ENCODE results near the gene TSC22D2.
"Not testable (repeated sequence)": the region's sequence is repeated elsewhere in the genome, so short reads cannot be mapped to it uniquely, and the experiment has no call there.

Gene TSC22D2

GRCh38 chr3:150449169-150449721, 41.1 kb downstream of the TSC22D2 start:
- no peak for DNase-seq

DNA sequence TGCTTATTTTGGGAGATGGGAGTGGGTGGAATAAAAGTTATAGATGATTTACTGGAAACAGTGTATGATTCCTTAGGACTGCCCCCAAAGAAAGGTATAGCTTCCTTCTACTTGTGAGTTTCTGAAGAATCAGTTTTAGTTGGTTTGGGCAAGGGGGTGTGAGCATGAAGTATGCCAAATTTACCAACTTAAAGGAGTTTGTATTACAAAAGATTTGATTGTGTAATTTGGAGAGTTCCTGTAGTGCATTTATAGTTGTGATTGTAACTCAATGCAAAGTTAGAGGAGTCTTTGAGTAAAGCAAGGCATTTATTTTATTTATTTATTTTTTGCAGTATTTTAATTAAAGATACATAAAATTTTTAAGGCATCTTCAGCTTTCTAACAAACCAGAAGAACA, 42.8 kb downstream of the TSC22D2 start:
- no peak for DNase-seq

GRCh38 chr3:150451329-150452048, 43.4 kb downstream of the TSC22D2 start:
- no peak for DNase-seq

- DNase-seq: no peak
Observed at GRCh38 chr3:150453353-150453752, 45.3 kb downstream of the TSC22D2 start.

DNA sequence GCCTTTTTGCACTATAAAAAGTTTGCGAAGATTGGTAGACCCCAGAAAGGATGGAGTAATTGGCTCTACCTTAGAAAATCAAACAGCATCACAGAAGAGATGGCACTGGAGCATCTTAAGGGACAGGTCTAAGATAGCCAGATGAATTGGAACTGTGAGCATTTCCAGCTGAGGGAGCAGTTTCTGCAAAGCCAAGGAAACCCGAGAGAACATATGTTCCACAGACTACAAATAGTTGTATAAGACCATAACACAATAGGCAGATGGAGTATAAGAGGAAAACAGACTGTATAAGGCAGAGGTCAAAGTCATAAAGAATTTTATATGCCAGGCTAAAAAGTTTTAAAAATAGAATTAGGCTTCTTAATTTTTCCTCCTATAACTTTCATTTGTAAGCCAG, 46.0 kb downstream of the TSC22D2 start:
- no peak for DNase-seq

GRCh38 chr3:150454622-150455021, 46.5 kb downstream of the TSC22D2 start:
- no peak for DNase-seq

DNA sequence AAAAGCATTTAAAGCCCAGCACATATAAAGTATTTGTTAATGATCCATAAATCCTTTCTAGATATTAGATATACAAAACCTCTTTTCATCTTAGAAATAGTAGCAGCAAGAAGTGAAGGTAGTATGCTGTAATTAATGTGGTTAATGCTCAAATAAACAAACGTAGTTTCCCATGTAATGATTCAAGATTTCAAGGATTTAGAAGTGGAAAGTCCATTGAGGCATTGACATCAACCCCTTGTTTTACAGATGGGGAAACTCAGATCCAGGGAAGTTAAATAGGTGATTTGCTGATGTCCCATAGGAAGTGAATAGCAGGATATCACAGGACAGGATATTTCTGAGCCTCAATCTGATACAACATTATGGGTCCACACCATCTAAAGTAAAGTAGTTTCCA, 47.2 kb downstream of the TSC22D2 start:
- no peak for DNase-seq

DNA sequence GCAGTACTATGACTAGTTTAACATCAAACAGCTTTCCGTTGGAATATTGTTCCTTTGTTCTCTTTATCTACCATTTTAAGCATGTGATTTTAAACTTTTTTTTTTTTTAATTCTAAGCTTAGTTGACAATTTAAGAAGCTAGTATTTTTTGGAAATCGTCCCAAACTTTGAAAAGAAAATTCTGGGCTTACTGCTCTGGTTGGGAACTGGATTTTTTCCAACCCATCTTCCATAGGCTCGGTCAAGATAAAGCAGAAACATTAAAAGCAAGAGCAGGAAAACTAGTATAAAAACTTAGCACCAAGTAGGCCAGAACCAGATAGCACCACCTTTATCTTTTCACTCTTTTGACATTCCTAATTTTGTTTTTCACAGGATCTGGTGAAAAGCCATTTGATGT, 49.9 kb downstream of the TSC22D2 start:
- DNase-seq: no peak

GRCh38 chr3:150460484-150460883, 52.4 kb downstream of the TSC22D2 start:
- DNase-seq: no peak

- no peak for DNase-seq
Observed at GRCh38 chr3:150461399-150461798, 53.3 kb downstream of the TSC22D2 start.

GRCh38 chr3:150462108-150462507, 54.0 kb downstream of the TSC22D2 start:
- DNase-seq: no peak

DNA sequence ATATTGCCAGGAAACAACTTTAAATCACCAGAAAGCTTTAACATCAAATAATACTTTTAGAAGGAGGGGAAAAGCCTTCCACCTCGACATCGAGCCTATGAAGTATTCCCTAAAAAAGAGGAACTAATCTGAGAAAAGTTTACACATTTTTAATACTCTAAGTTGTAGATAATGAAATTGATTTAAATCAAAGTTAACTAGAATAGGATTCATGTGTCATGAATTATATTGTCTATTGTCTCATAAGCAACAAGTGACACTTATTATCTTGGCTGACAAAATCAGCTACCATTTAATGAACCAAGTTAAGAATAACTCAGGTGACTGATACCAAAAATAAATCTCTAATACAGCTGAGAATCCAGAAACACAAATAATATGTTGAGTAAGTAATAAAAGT, 56.6 kb downstream of the TSC22D2 start:
- DNase-seq: no peak

DNA sequence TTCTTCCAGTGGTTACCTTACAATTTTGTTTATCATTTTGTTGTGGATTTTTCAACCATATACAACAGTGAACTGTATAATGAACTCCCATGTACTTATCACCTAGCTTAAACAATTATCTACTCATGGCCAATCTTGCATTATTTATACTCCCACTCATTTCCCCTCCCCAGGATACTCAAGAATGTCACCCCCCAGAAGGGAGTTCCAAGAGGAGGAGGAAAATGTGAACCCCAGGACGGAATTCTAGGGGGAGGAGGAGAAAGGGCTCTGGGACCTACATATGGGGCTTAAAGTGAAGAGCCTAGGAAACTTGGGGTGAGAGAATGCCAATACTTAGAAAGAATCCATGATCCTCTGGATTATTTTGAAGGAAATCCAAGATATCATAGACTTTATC, 59.3 kb downstream of the TSC22D2 start:
- DNase-seq: no peak

- no peak for DNase-seq
Observed at GRCh38 chr3:150469031-150469930, 61.2 kb downstream of the TSC22D2 start.

- DNase-seq: no peak
Observed at GRCh38 chr3:150469931-150470740, 62.0 kb downstream of the TSC22D2 start.

- no peak for DNase-seq
Observed at GRCh38 chr3:150472421-150472820, 64.3 kb downstream of the TSC22D2 start.

GRCh38 chr3:150473161-150473560, 65.1 kb downstream of the TSC22D2 start:
- not testable (repeated sequence) for DNase-seq

- DNase-seq: no peak
Observed at GRCh38 chr3:150479370-150479769, 71.3 kb downstream of the TSC22D2 start.

GRCh38 chr3:150480877-150481276, 72.8 kb downstream of the TSC22D2 start:
- no peak for DNase-seq

- DNase-seq: no peak
Observed at GRCh38 chr3:150483226-150483625, 75.1 kb downstream of the TSC22D2 start.

DNA sequence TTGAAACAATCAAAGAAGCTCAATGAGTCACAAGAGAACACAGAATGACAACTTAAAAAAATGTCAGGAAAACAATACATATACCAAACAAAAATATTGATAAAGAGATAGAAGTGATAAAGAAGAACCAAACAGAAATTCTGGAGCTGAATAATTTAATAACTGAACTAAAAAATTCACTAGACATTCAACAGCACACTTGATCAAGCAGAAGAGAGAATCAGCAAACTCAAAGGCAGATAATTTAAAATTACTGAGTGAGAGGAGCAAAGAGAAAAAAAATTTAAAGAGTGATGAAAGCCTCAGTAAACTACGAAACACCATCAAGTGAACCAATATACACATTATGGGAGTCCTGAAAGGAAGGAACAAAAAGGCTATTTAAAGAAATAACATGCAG, 76.3 kb downstream of the TSC22D2 start:
- no peak for DNase-seq

DNA sequence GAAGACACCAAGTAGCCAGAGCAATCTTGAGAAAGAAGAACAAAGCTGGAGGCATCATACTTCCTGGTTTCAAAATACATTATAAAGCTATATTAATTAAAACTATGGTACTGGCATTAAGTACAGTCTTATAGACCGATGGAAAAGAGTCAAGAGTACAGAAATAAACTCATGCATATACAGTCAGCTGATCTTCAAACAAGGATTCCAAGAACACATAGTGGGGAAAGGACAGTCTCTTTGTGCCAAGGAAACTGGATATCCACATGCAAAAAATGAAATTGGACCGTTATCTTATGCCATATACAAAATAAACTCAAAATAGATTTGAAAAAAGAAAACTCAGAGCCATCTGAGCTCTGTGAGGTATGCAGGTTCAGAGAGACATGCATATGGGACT, 80.8 kb downstream of the TSC22D2 start:
- DNase-seq: no peak
